ENCODE data around the gene CDK6.

CDK6 gene

GRCh38 chr7:92639213-92639896 lies 197.0 kb downstream of the CDK6 start:
- Histone ChIP-seq H3K4me3 (no peak overlapping the region), H3K27ac (peak overlapping the region in 2 of 21 experiments; percentile 18 to 43)

- H3K27ac ChIP-seq = peak overlapping the region in 2 of 21 experiments; percentile 41 to 83
- no peak overlapping the region for H3K4me3 ChIP-seq
Observed at GRCh38 chr7:92636018-92636560, 200.3 kb downstream of the CDK6 start.

- Histone ChIP-seq H3K4me3 (no peak overlapping the region), H3K27ac (peak overlapping the region in 15 of 21 experiments; percentile 10 to 83 (median 63))
Observed at GRCh38 chr7:92635538-92635937, 200.8 kb downstream of the CDK6 start.

GRCh38 chr7:92634924-92635519 lies 201.4 kb downstream of the CDK6 start:
- Histone ChIP-seq H3K27ac (peak overlapping the region in 17 of 21 experiments; percentile 10 to 83 (median 55)), H3K4me3 (no peak overlapping the region)

- peak overlapping the region in 11 of 21 experiments; percentile 5 to 83 (median 63) for H3K27ac ChIP-seq
- H3K4me3 ChIP-seq = no peak overlapping the region
Observed at GRCh38 chr7:92634205-92634604, 202.2 kb downstream of the CDK6 start.

- no peak overlapping the region for H3K4me3 ChIP-seq
- peak overlapping the region in 13 of 21 experiments; percentile 5 to 83 (median 51) for H3K27ac ChIP-seq
Observed at GRCh38 chr7:92633211-92633906, 203.0 kb downstream of the CDK6 start.

- peak overlapping the region in 8 of 21 experiments; percentile 38 to 83 (median 58) for H3K27ac ChIP-seq
- H3K4me3 ChIP-seq = no peak overlapping the region
Observed at GRCh38 chr7:92632791-92633190, 203.6 kb downstream of the CDK6 start.

GRCh38 chr7:92631850-92632487 lies 204.4 kb downstream of the CDK6 start:
- peak overlapping the region in 4 of 21 experiments; percentile 1 to 83 (median 51) for H3K27ac ChIP-seq

GRCh38 chr7:92631067-92631849 lies 205.1 kb downstream of the CDK6 start:
- Histone ChIP-seq H3K27ac (peak overlapping the region in 1 of 21 experiments; percentile 28), H3K4me3 (no peak overlapping the region)

More at GRCh38 chr7:92631850-92632487, 204.4 kb downstream of the CDK6 start:
- H3K4me3 ChIP-seq = no peak overlapping the region

- H3K27ac ChIP-seq = no peak overlapping the region
Observed at GRCh38 chr7:92629779-92630178, 206.6 kb downstream of the CDK6 start.

GRCh38 chr7:92627956-92628355 lies 208.4 kb downstream of the CDK6 start:
- no peak overlapping the region for H3K4me3 ChIP-seq
- no peak overlapping the region for H3K27ac ChIP-seq

More at GRCh38 chr7:92629779-92630178, 206.6 kb downstream of the CDK6 start:
- no peak overlapping the region for H3K4me3 ChIP-seq

- Histone ChIP-seq H3K27ac (no peak overlapping the region), H3K4me3 (no peak overlapping the region)
Observed at GRCh38 chr7:92626281-92626809, 210.0 kb downstream of the CDK6 start.

GRCh38 chr7:92625617-92626016 lies 210.8 kb downstream of the CDK6 start:
- Histone ChIP-seq H3K4me3 (no peak overlapping the region), H3K27ac (no peak overlapping the region)

GRCh38 chr7:92624298-92624996 lies 211.9 kb downstream of the CDK6 start:
- H3K4me3 ChIP-seq = no peak overlapping the region
- H3K27ac ChIP-seq = no peak overlapping the region

GRCh38 chr7:92623544-92623943 lies 212.8 kb downstream of the CDK6 start:
- Histone ChIP-seq H3K4me3 (no peak overlapping the region), H3K27ac (no peak overlapping the region)

- Histone ChIP-seq H3K4me3 (no peak overlapping the region), H3K27ac (no peak overlapping the region)
Observed at GRCh38 chr7:92622685-92623084, 213.7 kb downstream of the CDK6 start.

GRCh38 chr7:92622030-92622429 lies 214.3 kb downstream of the CDK6 start:
- H3K27ac ChIP-seq = peak overlapping the region in 3 of 21 experiments; percentile 37 to 70 (median 38)
- H3K4me3 ChIP-seq = no peak overlapping the region

- peak overlapping the region in 8 of 21 experiments; percentile 1 to 70 (median 38) for H3K27ac ChIP-seq
Observed at GRCh38 chr7:92621561-92622023, 214.8 kb downstream of the CDK6 start.

More at GRCh38 chr7:92621561-92622023, 214.8 kb downstream of the CDK6 start:
- H3K4me3 ChIP-seq = no peak overlapping the region

Measured in skin epidermis (tissue), 12 donors.